Neural crest cell (in vitro differentiated cells): ENCODE data around the gene ZFAND4. TPM values are rescaled to one million over a fixed set of nuclear protein-coding genes. Genes with fewer than 3 reads are reported as not detected.
"Not testable (repeated sequence)": the region's sequence is repeated elsewhere in the genome, so short reads cannot be mapped to it uniquely, and the experiment has no call there.

Experiments
- DNase-seq: peaks from one replicate; pipeline ENCODE4 v3.0.0; 2021; ENCODE audit warnings: low read depth, mixed read lengths, low spot score
- H3K27ac Mint-ChIP-seq: one replicate; pipeline ENCODE4 v1.8.0; 2021; ENCODE audit warnings: mild to moderate bottlenecking, mixed read lengths; ENCODE audit not compliant: unreplicated experiment
- H3K27me3 Mint-ChIP-seq: 2 replicates; pipeline ENCODE4 v1.8.0; 2021; ENCODE audit warnings: low read depth, mild to moderate bottlenecking, mixed read lengths
- H3K36me3 Mint-ChIP-seq: 2 replicates; pipeline ENCODE4 v1.8.0; 2021; ENCODE audit warnings: low read depth, mild to moderate bottlenecking, mixed read lengths
- H3K4me1 Mint-ChIP-seq: 2 replicates; pipeline ENCODE4 v1.8.0; 2021; ENCODE audit warnings: mixed read lengths
- H3K4me3 Mint-ChIP-seq: one replicate; pipeline ENCODE4 v1.8.0; 2021; ENCODE audit warnings: mild to moderate bottlenecking, mixed read lengths
- H3K9me3 Mint-ChIP-seq: 2 replicates; pipeline ENCODE4 v1.8.0; 2021; ENCODE audit warnings: mixed read lengths
- total RNA-seq: library from RNA; stranded (reverse); gene quantifications from 2 replicates; pipeline ENCODE4 v1.2.1, GENCODE V29; 2021
- TF ChIP-seq, protein P1 (sequence below): fragments of 200-600 bp; sonication (generic); conservative IDR thresholded peaks from 2 replicates; pipeline ENCODE4 v1.5.0; 2021; ENCODE audit warnings: antibody characterized with exemption, mild to moderate bottlenecking

Gene ZFAND4
- total RNA-seq, 1 donor from 2014 or later, result 12.9 TPM

DNA sequence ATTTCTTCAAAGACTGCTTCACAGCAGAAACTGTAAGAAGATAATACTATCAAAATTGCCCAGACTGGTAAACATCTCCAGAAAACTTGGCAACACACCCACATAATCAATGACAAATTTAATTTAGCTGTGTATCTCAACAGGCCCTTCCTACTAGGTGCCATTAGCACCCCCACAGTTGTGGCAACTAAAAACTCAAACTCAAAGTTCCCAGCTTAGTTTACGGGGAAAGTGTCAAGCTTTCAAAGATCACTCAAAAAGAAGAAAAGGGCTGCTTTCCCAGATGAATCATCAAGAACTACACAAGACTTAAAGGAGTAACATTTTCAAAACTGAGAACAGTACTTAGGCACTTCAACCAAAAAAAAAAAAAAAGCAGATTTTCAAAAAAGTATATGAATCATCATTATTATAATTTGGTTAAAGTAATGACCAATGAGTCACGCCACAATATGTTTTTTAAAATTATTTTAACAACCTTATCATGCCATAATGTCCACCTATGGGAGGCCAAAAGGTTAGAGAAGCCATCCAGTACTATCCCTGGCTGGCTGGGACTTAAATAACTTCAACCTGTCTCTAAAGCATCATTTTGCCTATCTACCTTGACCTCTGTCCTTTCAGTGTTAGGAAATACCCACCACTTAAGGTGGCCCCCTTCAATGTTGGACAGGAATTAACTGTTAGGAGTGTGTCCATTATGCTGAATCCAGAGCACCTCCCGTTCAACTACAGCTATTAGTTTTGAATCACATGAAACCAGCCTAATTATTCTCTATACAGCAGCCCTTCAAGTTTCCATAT lies 90.8 kb downstream of the ZFAND4 start:
- DNase-seq, result no peak
- no peaks in the 10 kb centered on the region for H3K27me3 Mint-ChIP-seq
- H3K4me3 Mint-ChIP-seq, result no peak overlapping the region
- TF ChIP-seq, protein P1, sequence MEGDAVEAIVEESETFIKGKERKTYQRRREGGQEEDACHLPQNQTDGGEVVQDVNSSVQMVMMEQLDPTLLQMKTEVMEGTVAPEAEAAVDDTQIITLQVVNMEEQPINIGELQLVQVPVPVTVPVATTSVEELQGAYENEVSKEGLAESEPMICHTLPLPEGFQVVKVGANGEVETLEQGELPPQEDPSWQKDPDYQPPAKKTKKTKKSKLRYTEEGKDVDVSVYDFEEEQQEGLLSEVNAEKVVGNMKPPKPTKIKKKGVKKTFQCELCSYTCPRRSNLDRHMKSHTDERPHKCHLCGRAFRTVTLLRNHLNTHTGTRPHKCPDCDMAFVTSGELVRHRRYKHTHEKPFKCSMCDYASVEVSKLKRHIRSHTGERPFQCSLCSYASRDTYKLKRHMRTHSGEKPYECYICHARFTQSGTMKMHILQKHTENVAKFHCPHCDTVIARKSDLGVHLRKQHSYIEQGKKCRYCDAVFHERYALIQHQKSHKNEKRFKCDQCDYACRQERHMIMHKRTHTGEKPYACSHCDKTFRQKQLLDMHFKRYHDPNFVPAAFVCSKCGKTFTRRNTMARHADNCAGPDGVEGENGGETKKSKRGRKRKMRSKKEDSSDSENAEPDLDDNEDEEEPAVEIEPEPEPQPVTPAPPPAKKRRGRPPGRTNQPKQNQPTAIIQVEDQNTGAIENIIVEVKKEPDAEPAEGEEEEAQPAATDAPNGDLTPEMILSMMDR, result no peak
- peaks cover 8% of the 10 kb centered on the region for H3K9me3 Mint-ChIP-seq
- H3K36me3 Mint-ChIP-seq, result peaks cover 12% of the 10 kb centered on the region
- no peaks in the 10 kb centered on the region for H3K4me1 Mint-ChIP-seq
- no peak overlapping the region for H3K27ac Mint-ChIP-seq

DNA sequence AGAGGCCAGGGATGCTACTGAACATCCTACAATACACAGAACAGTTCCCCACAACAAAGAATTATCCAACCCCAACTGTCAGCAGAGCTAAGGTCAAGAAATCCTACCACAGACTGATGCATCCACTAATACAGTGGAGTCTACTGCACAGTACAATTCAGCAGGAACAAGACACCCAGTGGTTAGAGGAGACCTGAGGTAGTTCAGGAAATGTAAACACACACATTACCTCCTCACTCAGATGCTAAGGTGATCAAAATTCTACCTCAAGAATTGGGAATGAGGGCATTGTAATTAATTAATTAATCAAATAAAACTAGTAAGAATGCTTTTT lies 91.4 kb downstream of the ZFAND4 start:
- Mint-ChIP-seq H3K4me1 (no peaks in the 10 kb centered on the region), H3K36me3 (peaks cover 11% of the 10 kb centered on the region), H3K27me3 (no peaks in the 10 kb centered on the region), H3K9me3 (peaks cover 7% of the 10 kb centered on the region), H3K27ac (no peak overlapping the region), H3K4me3 (no peak overlapping the region)
- no peak for DNase-seq
- TF ChIP-seq, protein P1, result no peak

DNA sequence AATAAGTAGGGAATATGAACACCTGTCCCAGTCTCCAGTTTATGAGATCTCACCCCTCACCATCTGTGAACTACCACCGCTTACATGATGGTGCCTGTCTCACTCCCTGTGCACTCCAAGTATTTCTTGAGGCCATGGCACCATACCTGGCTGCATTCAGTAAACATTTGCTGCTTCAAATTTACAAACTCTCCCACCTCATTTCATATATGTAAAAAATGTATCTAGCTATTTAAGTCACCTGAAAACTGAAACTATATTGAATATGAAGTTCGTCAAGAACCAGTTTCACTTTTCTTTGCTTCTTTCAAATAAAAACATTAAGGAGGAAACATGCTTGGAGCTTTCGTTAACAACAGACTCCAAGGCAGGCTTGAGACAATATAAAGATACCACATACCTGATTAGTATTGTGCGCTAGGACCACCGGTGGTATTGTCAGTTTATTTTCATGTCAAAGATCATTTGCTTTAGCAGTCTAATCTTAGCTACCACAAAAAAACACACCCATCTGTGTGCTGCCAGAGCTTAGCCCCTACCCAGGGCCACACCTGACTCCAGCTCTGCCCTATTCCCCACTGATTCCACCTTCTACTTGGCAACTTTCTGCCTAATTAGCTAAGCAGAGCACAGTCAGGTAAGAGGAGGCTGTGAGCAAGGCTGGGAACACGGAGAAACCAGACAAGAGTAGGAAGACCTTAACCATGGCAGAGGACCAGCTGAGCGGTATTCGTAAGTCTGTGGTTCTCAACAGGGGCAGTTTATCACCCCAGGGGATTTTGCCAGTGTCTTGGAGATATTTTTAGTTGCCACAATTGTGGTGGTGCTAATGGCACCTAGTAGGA lies 92.0 kb downstream of the ZFAND4 start:
- H3K4me3 Mint-ChIP-seq, result no peak overlapping the region
- TF ChIP-seq, protein P1, result no peak
- H3K27me3 Mint-ChIP-seq, result no peaks in the 10 kb centered on the region
- no peak overlapping the region for H3K27ac Mint-ChIP-seq
- H3K4me1 Mint-ChIP-seq, result no peaks in the 10 kb centered on the region
- no peak for DNase-seq
- peaks cover 4% of the 10 kb centered on the region for H3K9me3 Mint-ChIP-seq
- H3K36me3 Mint-ChIP-seq, result peaks cover 8% of the 10 kb centered on the region

DNA sequence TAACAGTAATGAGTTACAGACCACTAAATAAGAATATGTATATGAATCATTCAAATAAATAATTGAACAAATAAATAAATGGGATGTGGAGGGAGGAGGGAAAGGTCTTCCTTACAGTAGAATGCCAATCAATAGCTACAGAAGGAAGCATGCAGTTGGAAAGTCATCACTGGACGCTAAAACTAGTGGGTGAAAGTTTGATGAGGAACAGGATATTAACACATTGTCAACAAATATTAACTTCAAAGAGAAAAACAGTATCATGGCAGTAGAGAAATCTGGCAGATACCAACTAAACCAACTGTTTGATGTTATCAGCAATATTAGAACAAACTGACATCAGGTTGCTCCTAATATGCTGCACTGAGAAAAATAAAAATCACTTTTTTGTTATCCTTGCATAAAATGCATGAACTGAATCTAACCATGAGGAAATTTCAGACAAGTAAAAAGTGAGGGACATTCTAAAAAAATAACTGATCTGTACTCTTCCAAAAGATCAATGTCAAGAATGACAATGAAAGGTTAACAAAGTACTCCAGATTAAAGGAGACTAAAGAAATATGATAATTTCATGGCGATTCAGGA lies 94.1 kb downstream of the ZFAND4 start:
- no peak overlapping the region for H3K4me3 Mint-ChIP-seq
- DNase-seq, result no peak
- no peaks in the 10 kb centered on the region for H3K9me3 Mint-ChIP-seq

DNA sequence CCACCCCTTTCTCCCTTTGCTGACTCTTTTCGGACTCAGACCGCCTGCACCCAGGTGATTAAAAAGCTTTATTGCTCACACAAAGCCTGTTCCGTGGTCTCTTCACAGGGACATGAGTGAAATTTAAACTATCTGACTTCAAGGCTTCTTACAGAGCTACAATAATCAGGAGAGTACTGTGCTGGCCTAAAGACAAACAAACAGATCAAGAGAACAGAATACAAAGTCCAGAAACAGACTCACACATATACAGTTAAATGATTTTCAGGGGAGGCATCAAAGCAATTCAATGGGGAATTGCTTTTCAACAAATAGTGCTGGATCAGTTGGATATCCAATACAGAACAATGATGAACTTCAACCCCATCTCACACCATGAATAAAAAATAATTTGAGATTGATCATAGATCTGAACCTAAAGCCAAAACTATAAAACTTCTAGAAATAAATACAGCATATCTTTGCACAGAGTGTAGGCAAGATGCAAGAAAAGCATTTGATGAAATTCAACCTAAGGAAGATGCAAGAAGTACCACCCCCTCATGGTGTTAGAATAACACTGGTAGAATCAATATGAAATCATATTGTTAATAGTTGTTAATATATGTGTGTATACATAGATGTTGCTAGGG lies 96.5 kb downstream of the ZFAND4 start:
- H3K9me3 Mint-ChIP-seq, result no peaks in the 10 kb centered on the region
- no peak overlapping the region for H3K27ac Mint-ChIP-seq
- H3K4me3 Mint-ChIP-seq, result no peak overlapping the region
- TF ChIP-seq, protein P1, result no peak
- H3K27me3 Mint-ChIP-seq, result no peaks in the 10 kb centered on the region
- no peak for DNase-seq
- peaks cover 3% of the 10 kb centered on the region for H3K36me3 Mint-ChIP-seq
- no peaks in the 10 kb centered on the region for H3K4me1 Mint-ChIP-seq

More for the DNA sequence above, 94.1 kb downstream of the ZFAND4 start:
- Mint-ChIP-seq H3K27ac (no peak overlapping the region), H3K4me1 (no peaks in the 10 kb centered on the region), H3K27me3 (no peaks in the 10 kb centered on the region), H3K36me3 (no peaks in the 10 kb centered on the region)
- TF ChIP-seq, protein P1, result no peak

DNA sequence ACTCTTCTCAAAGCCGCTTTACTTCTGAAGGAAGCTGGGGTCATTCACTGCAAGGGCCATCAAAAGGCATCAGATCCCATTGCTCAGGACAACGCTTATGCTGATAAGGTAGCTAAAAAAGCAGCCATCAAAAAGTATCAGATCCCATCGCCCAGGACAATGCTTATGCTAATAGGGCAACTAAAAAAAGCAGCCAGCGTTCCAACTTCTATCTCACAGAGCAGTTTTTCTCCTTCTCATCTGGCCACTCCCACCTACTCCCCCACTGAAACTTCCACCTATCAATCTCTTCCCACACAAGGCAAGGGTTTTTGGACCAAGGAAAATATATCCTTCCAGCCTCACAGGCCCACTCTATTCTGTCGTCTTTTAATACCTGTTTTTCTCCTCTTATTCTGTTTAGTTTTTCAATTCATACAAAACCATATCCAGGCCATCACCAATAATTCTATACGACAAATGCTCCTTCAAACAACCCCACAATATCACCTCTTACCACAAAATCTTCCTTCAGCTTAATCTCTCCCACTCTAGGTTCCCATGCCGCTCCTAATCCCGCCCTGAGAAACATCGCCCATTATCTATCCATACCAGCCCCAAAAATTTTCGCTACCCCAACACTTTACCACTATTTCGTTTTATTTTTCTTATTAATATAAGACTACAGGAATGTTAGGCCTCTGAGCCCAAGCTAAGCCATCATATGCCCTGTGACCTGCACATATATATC lies 97.4 kb downstream of the ZFAND4 start:
- not testable (repeated sequence) for H3K27ac Mint-ChIP-seq, DNase-seq

More for the DNA sequence above, 97.4 kb downstream of the ZFAND4 start:
- not testable (repeated sequence) for H3K27me3 Mint-ChIP-seq, H3K36me3 Mint-ChIP-seq, H3K4me3 Mint-ChIP-seq, H3K4me1 Mint-ChIP-seq, H3K9me3 Mint-ChIP-seq
